Nephron (organoid): ENCODE results near the gene GPC3.

Source experiments
- H3K27ac Mint-ChIP-seq, 3 experiments: 2 replicates each; pipeline ENCODE4 v1.8.0; 2020; ENCODE audit warnings: mixed read lengths in 3 of 3, mild to moderate bottlenecking in 2 of 3, moderate library complexity in 1 of 3
- H3K27me3 Mint-ChIP-seq: 2 replicates; pipeline ENCODE4 v1.8.0; 2021; ENCODE audit warnings: low read depth, mild to moderate bottlenecking, moderate library complexity, mixed read lengths
- H3K36me3 Mint-ChIP-seq: 2 replicates; pipeline ENCODE4 v1.8.0; 2020; ENCODE audit warnings: low read depth, mixed read lengths
- H3K4me1 Mint-ChIP-seq: 2 replicates; pipeline ENCODE4 v1.8.0; 2020; ENCODE audit warnings: mixed read lengths
- H3K4me3 Mint-ChIP-seq, 3 experiments: 2 replicates each; pipeline ENCODE4 v1.8.0; 2020; ENCODE audit warnings: mild to moderate bottlenecking in 3 of 3, mixed read lengths in 3 of 3, moderate library complexity in 2 of 3
- H3K9me3 Mint-ChIP-seq: 2 replicates; pipeline ENCODE4 v1.8.0; 2020; ENCODE audit warnings: mixed read lengths
- CTCF ChIP-seq, 3 experiments: fragments of 200-600 bp; sonication (generic); IDR thresholded peaks; one replicate each; pipeline ENCODE4 v1.5.0; 2021; ENCODE audit warnings: antibody characterized with exemption in 3 of 3; ENCODE audit not compliant: unreplicated experiment in 3 of 3

Gene GPC3

DNA sequence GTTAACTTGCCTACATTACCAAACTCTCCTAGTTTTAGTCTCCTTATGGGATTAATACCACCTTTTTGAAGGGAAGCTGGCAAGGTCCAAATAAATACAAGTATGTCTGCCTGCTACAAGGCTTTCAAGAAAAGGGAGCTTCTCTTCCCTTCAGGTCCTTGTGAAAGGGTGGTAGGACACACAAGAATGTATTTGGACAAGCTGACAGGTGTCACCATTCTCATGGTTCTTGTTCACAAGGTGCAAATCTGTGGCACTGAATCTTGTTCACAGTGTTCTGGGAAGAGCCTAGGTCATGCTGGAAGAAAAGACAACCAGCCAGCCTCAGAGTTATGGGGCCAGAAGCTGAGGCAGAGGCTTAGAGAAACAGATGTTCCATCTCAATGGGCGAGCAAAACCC is 41.9 kb downstream of the GPC3 start:
- peaks cover 40% of the 10 kb centered on the region for H3K36me3 Mint-ChIP-seq
- peak overlapping the region in 1 of 3 experiments; percentile 45 for H3K27ac Mint-ChIP-seq
- H3K4me3 Mint-ChIP-seq, result no peak overlapping the region
- no peak for TF ChIP-seq CTCF (IDR thresholded peaks at IDR 0.05; ENCODE audit: unreplicated experiment in 3 of 3)
- H3K9me3 Mint-ChIP-seq, result no peaks in the 10 kb centered on the region
- no peaks in the 10 kb centered on the region for H3K27me3 Mint-ChIP-seq
- peaks cover 35% of the 10 kb centered on the region for H3K4me1 Mint-ChIP-seq

DNA sequence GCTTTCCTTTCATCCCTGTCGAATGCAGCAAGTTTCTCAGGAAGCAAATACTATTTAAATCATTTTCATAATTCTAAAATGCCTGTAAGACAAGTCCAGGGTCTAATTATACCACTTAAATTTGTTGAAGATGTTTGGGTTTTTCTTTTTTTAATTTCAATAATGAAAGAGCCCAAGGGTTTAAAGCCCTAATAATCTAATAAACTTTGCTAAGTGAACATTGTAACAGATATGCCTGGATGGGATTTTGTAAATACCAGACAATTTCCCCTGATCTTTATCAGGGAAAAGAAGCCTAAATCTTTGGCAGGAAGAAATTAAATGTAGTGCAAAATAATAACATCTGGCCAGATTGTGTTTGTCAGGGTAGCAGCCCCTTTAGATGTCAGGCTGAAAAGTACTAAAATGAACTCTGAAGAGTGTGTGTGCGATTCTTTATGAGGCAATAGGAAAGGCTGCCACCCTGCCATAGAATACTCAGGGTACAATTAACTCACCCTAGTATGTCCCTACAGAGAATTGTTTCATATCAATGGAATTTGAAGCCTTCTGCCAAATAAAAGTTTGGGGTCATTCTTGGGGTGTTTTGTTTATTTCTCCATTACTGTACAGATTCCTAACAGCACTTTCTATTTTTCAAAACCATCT is 45.6 kb downstream of the GPC3 start:
- Mint-ChIP-seq H3K4me1 (peaks cover 48% of the 10 kb centered on the region), H3K36me3 (peaks cover 19% of the 10 kb centered on the region), H3K4me3 (no peak overlapping the region), H3K9me3 (no peaks in the 10 kb centered on the region), H3K27ac (peak overlapping the region; percentile 91 to 93 (median 92)), H3K27me3 (no peaks in the 10 kb centered on the region)
- no peak for TF ChIP-seq CTCF (IDR thresholded peaks at IDR 0.05; ENCODE audit: unreplicated experiment in 3 of 3)

DNA sequence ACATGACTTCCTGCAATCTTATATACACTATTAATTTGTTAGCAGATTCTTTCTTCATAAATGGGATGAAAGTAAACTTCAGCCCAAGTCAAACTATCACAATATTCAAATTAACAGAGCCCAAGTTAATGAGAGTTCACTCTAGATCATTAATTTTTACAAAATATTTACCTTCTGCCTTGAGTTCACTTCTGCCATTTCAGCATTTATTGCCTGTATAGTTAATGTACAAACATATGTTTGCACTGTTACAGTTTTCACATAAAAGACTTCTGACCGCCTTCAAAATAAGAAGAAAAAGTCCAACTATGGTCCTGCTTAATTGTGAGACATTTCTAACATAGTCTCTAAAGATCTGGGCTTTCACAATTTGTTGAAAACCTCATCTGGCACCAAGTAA is 46.9 kb downstream of the GPC3 start:
- Mint-ChIP-seq H3K4me1 (peaks cover 50% of the 10 kb centered on the region), H3K9me3 (no peaks in the 10 kb centered on the region), H3K4me3 (no peak overlapping the region), H3K27me3 (no peaks in the 10 kb centered on the region), H3K36me3 (peaks cover 14% of the 10 kb centered on the region), H3K27ac (peak overlapping the region; percentile 91 to 93 (median 92))
- TF ChIP-seq CTCF (IDR thresholded peaks at IDR 0.05; ENCODE audit: unreplicated experiment in 3 of 3), result no peak

GRCh38 chrX:133937022-133937421 is 48.4 kb downstream of the GPC3 start:
- H3K4me3 Mint-ChIP-seq, result no peak overlapping the region
- H3K27me3 Mint-ChIP-seq, result no peaks in the 10 kb centered on the region
- TF ChIP-seq CTCF (IDR thresholded peaks at IDR 0.05; ENCODE audit: unreplicated experiment in 3 of 3), result no peak
- peaks cover 50% of the 10 kb centered on the region for H3K4me1 Mint-ChIP-seq
- H3K27ac Mint-ChIP-seq, result peak overlapping the region; percentile 63 to 88 (median 76)
- peaks cover 6% of the 10 kb centered on the region for H3K36me3 Mint-ChIP-seq
- H3K9me3 Mint-ChIP-seq, result no peaks in the 10 kb centered on the region

GRCh38 chrX:133935076-133935475 is 50.3 kb downstream of the GPC3 start:
- H3K36me3 Mint-ChIP-seq, result peaks cover 13% of the 10 kb centered on the region
- H3K9me3 Mint-ChIP-seq, result no peaks in the 10 kb centered on the region
- peak overlapping the region in 2 of 3 experiments; percentile 12 to 19 for H3K4me3 Mint-ChIP-seq
- peaks cover 40% of the 10 kb centered on the region for H3K4me1 Mint-ChIP-seq
- TF ChIP-seq CTCF (IDR thresholded peaks at IDR 0.05; ENCODE audit: unreplicated experiment in 3 of 3), result no peak
- H3K27me3 Mint-ChIP-seq, result no peaks in the 10 kb centered on the region
- peak overlapping the region; percentile 95 to 96 (median 96) for H3K27ac Mint-ChIP-seq

- Mint-ChIP-seq H3K4me3 (no peak overlapping the region), H3K27ac (peak overlapping the region in 2 of 3 experiments; percentile 27 to 58), H3K36me3 (peaks cover 30% of the 10 kb centered on the region), H3K9me3 (no peaks in the 10 kb centered on the region), H3K4me1 (peaks cover 22% of the 10 kb centered on the region), H3K27me3 (no peaks in the 10 kb centered on the region)
- no peak for TF ChIP-seq CTCF (IDR thresholded peaks at IDR 0.05; ENCODE audit: unreplicated experiment in 3 of 3)
Measured at GRCh38 chrX:133933316-133933715, 52.1 kb downstream of the GPC3 start.
